Heart left ventricle (tissue), 16 donors: Measurements from ENCODE around the gene GALNT18. TPM values are rescaled to one million over a fixed set of nuclear protein-coding genes. Genes with fewer than 3 reads are reported as not detected.

Experiments
- ATAC-seq, 4 donors: fragments of 200-7000 bp; cut with Tn5 transposase; one replicate each; pipeline ENCODE4 v1.9.1; 2020 to 2022; ENCODE audit warnings: moderate library complexity in 4 of 4, mild to moderate bottlenecking in 3 of 4, moderate number of reproducible peaks in 1 of 4
- DNase-seq, 5 donors: peaks; one replicate each; pipeline ENCODE4 v3.0.0-alpha.2; 2020
- H3K27ac ChIP-seq, 12 donors: fragments of 200-600 bp; sonication (generic) in 4 of 12; one replicate each; pipeline versions ENCODE4 v1.5.0 to v1.8.0; 2016 to 2022; ENCODE audit warnings: mild to moderate bottlenecking in 2 of 12
- H3K27me3 ChIP-seq, 9 donors: fragments of 200-600 bp; sonication (generic) in 2 of 9; one replicate each; pipeline versions ENCODE4 v1.5.1 to v1.8.0; 2016 to 2022; ENCODE audit warnings: mild to moderate bottlenecking in 3 of 9
- H3K36me3 ChIP-seq, 9 donors: fragments of 200-600 bp; sonication (generic) in 2 of 9; one replicate each; pipeline versions ENCODE4 v1.5.0 to v1.8.0; 2018 to 2022; ENCODE audit warnings: mild to moderate bottlenecking in 2 of 9
- H3K4me1 ChIP-seq, 12 donors: fragments of 200-600 bp; sonication (generic) in 4 of 12; one replicate each; pipeline versions ENCODE4 v1.5.0 to v1.8.0; 2016 to 2022; ENCODE audit warnings: mild to moderate bottlenecking in 3 of 12
- H3K4me3 ChIP-seq, 12 donors: fragments of 200-600 bp; sonication (generic) in 4 of 12; one replicate each; pipeline versions ENCODE4 v1.5.0 to v1.8.0; 2017 to 2022; ENCODE audit warnings: mild to moderate bottlenecking in 9 of 12, moderate library complexity in 4 of 12
- H3K9me3 ChIP-seq, 12 donors: fragments of 200-600 bp; sonication (generic) in 4 of 12; one replicate each; pipeline versions ENCODE4 v1.5.0 to v1.8.0; 2016 to 2022; ENCODE audit warnings: mild to moderate bottlenecking in 1 of 12
- CTCF ChIP-seq, 12 donors: fragments of 200-600 bp; sonication (generic) in 4 of 12; IDR thresholded peaks; one replicate each; pipeline versions ENCODE4 v1.5.0 to v1.8.0; 2018 to 2022; ENCODE audit warnings: antibody characterized with exemption in 12 of 12, mild to moderate bottlenecking in 5 of 12
- POLR2A ChIP-seq, 2 donors: fragments of 450-650 bp; IDR thresholded peaks; one replicate each; pipeline ENCODE4 v1.6.1; 2017; ENCODE audit warnings: antibody characterized with exemption in 2 of 2, mild to moderate bottlenecking in 2 of 2, moderate library complexity in 2 of 2
- WGBS, 4 donors: extraction: QIAGEN DNeasy Blood & Tissue Kit in 2 of 4; methylation state at CpG; one replicate each; pipeline versions ENCODE4 v1.1.5 to v1.1.7; 2013 to 2018; 5-methylcytosine and 5-hydroxymethylcytosine counted together
- intact Hi-C, 10 donors: fragments of 100-400 bp; cut with DNase I; formaldehyde crosslinking; loops; one replicate each; pipeline versions ENCODE4 v1.11.1 to v1.14.2; 2022
- polyA plus RNA-seq, 2 donors: library from polyadenylated mRNA; stranded (reverse); fragments of 200-250 nt; gene quantifications; one replicate each; pipeline ENCODE4 v1.2.3, GENCODE V29; 2013
- total RNA-seq, 9 donors: library from RNA; depleted of rRNA in 2 of 9; stranded (reverse); fragments of >200 nt in 2 of 9; fragmentation: NEBNext Ultra II Directional in 3 of 9; extraction: Animal tissue kit (Norgen Biotek cat#: 25700) in 3 of 9; gene quantifications; one replicate each; pipeline versions ENCODE4 v1.1.0 to v1.2.4, GENCODE V29; 2016 to 2023
- donor health status: ischemic (EF 13 %, LVEDD 7.1; RV severe dilation, severe dysfunction).
- donor health status: healthy with polysubstance abuse.
- donor health status: DM: no; HTN: yes; CAD: no.
- donor health status: DM: no; HTN: no; CAD: no.
- donor health status: ischemic (EF 25% LVEDD 6.9; RV normal size, moderate dysfunction).
- donor health status: ischemic (EF 25% LVEDD 5.7; RV mildly dilated, moderate dysfunction).
- donor health status: healthy.
- donor health status: DM: yes; HTN: yes; CAD: no.
- donor health status: ischemic (EF 35%, LVEDD 5.7; RV mildly dilated, moderate dysfunction).
- donor health status: nonischemic (EF 11% LVEDD 7.7; RV severe dilation, severe dysfunction).
- donor health status: DM: yes; HTN: yes; CAD: no.
- donor health status: PGD.
- donor health status: ischemic (EF 29% LVEDD 5.4; RV normal size, mild dysfunction).
- donor health status: nonischemic (EF 23%, LVEDD 6.1; RV moderate dilation, normal function).

GALNT18 gene
- total and polyA plus RNA-seq, 11 donors, result 9.0 to 31.8 (median 17.3) TPM

- peaks cover 17 to 82% (median 63%) of the 10 kb centered on the region in 12 donors for H3K4me1 ChIP-seq
- intact Hi-C loops, result loop anchor here in 9 of 10 donors (5.0 to 10.0 kb wide), 6 partner anchors 70 to 128 kb away; partner anchors contain the start of gene GALNT18 (in 1 of the 9)
- TF ChIP-seq CTCF (IDR thresholded peaks at IDR 0.05) (no peak), POLR2A (IDR thresholded peaks at IDR 0.05) (no peak)
- no peaks in the 10 kb centered on the region for H3K27me3 ChIP-seq
- ATAC-seq, result peak; percentile 13 to 58 (median 30)
- H3K9me3 ChIP-seq, result no peaks in the 10 kb centered on the region
- H3K4me3 ChIP-seq, result no peak overlapping the region
- H3K36me3 ChIP-seq, result no peaks in the 10 kb centered on the region
- 38 to 57% (median 46%) methylated on average over 2 of the region's 2 CpGs for WGBS, 4 donors
- peak overlapping the region in 6 of 12 donors; percentile 36 to 86 (median 43) for H3K27ac ChIP-seq
- peak in 2 of 5 donors; percentile 48 to 56 for DNase-seq
Observed at GRCh38 chr11:11532574-11532973, 89.2 kb downstream of the GALNT18 start.

GRCh38 chr11:11531131-11531908 is 90.5 kb downstream of the GALNT18 start:
- 72 to 91% (median 88%) methylated on average over 11 of the region's 11 CpGs for WGBS, 4 donors
- peak in 2 of 5 donors; percentile 38 to 45 for DNase-seq
- H3K27ac ChIP-seq, result peak overlapping the region in 3 of 12 donors; percentile 10 to 46 (median 39)
- peaks cover 8 to 78% (median 54%) of the 10 kb centered on the region in 12 donors for H3K4me1 ChIP-seq
- no peak for TF ChIP-seq POLR2A (IDR thresholded peaks at IDR 0.05)
- peak in 2 of 12 donors; percentile 8 to 35 for TF ChIP-seq CTCF (IDR thresholded peaks at IDR 0.05)
- H3K4me3 ChIP-seq, result no peak overlapping the region
- H3K27me3 ChIP-seq, result no peaks in the 10 kb centered on the region
- intact Hi-C loops, result loop anchor here in 9 of 10 donors (5.0 to 10.0 kb wide), 6 partner anchors 69 to 127 kb away; partner anchors contain the start of gene GALNT18 (in 1 of the 9)
- H3K9me3 ChIP-seq, result no peaks in the 10 kb centered on the region
- no peaks in the 10 kb centered on the region for H3K36me3 ChIP-seq
- peak; percentile 27 to 44 (median 38) for ATAC-seq

GRCh38 chr11:11528986-11529385 is 92.8 kb downstream of the GALNT18 start:
- Histone ChIP-seq H3K4me1 (peaks cover 0 to 55% (median 36%) of the 10 kb centered on the region in 12 donors), H3K27me3 (no peaks in the 10 kb centered on the region), H3K36me3 (no peaks in the 10 kb centered on the region), H3K9me3 (no peaks in the 10 kb centered on the region), H3K27ac (no peak overlapping the region), H3K4me3 (no peak overlapping the region)
- DNase-seq (no peak), ATAC-seq (no peak)
- intact Hi-C loops, result loop anchor here in 2 of 10 donors (5.0 to 10.0 kb wide), 2 partner anchors 114 to 122 kb away; no protein-coding TSS in a partner anchor
- WGBS, 4 donors, result 95 to 100% (median 95%) methylated on average over 1 of the region's 1 CpG
- TF ChIP-seq POLR2A (IDR thresholded peaks at IDR 0.05), result no peak
- TF ChIP-seq CTCF (IDR thresholded peaks at IDR 0.05), result no peak

- Histone ChIP-seq H3K27ac (no peak overlapping the region), H3K27me3 (no peaks in the 10 kb centered on the region), H3K4me1 (peaks cover 0 to 46% (median 14%) of the 10 kb centered on the region in 12 donors), H3K4me3 (no peak overlapping the region), H3K9me3 (no peaks in the 10 kb centered on the region), H3K36me3 (no peaks in the 10 kb centered on the region)
- no peak for ATAC-seq
- DNase-seq, result no peak
- WGBS, 4 donors, result 86 to 93% (median 91%) methylated on average over 5 of the region's 5 CpGs
- TF ChIP-seq CTCF (IDR thresholded peaks at IDR 0.05) (no peak), POLR2A (IDR thresholded peaks at IDR 0.05) (no peak)
- intact Hi-C loops, result loop anchor here in 2 of 10 donors (5.0 to 10.0 kb wide), 2 partner anchors 110 to 118 kb away; no protein-coding TSS in a partner anchor
Observed at GRCh38 chr11:11525283-11525682, 96.5 kb downstream of the GALNT18 start.
